ENCODE data around the gene LIN28B.
A peak's percentile ranks its signal among the peaks of the same experiment; 100 is the strongest.
"Not testable (repeated sequence)": the region's sequence is repeated elsewhere in the genome, so short reads cannot be mapped to it uniquely, and the experiment has no call there.

LIN28B gene, protein sequence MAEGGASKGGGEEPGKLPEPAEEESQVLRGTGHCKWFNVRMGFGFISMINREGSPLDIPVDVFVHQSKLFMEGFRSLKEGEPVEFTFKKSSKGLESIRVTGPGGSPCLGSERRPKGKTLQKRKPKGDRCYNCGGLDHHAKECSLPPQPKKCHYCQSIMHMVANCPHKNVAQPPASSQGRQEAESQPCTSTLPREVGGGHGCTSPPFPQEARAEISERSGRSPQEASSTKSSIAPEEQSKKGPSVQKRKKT

GRCh38 chr6:104956731-104957294 is at the start of gene LIN28B:
Gene LIN28B (plus strand): TSS chr6:104957107. CDS start chr6:104957251, 144 bp downstream.
- no peak for DNase-seq (ENCODE audit: low read depth in 2 of 2)

DNA sequence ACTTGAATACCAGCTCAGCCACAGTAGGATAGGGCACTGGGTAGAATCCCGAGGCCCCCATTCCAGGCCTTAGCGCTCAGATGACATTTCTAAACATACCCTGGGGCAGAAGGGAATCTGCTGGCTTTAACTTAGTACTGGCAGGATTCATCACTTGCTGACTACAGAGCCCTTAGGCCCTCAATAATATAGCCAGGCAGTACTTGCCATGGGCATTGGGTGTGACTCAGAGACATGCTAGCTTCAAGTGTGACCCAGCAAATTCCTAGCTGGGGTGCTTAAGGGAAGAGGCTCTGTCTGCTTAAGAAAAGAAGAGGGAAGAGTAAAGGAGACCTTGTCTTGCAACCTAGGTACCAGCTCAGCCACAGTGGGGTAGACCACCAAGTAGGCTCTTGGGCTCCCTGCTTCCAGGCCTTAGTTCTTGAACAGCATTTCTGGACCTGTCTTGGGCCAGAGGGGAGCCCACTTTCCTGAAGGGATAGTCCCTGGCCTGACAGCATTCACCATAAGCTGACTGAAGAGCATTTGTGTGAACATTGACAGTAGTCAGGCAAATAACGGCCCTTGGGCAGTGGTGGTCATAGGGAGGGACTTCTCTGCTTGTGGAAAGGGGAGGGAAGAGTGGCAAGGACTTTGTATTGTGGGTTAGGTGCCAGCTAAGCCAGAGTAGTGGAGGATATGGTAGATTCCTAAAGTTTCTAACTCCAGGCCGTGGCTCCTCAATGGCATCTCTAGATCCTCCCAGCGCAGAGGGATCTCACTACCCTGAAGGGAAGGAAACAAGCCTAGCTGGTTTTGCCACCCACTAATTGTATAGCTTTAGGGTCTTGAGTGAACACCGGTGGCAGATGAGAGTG is 48.6 kb upstream of the LIN28B start:
- DNase-seq (ENCODE audit: low read depth in 2 of 2) = no peak

DNA sequence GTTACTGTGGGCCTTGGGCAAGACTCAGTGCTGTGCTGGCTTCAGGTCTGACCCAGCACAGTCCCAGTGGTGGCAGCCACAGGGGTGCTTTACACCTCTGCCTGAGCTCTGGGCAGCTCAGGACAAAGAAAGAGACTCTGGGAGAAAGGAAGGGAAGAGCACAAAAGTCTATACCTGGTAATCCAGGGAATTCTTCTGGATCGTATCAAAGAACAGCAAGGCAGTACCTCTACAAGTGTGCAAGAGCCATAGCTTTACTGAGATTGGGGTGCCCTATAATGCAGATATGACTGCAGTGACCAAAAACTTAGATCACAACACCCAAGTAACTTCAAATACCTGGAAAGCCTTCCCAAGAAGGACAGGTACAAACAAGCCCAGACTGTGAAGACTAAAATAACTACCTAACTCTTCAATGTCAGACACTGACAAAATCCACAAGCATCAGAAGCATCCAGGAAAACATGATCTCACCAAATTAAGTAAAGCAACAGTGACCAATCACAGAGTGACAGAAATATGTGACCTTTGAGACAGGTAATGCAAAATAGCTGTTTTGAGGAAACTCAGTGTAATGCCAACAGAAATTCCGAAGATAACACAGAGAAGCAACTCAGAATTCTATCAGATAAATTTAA is 47.9 kb upstream of the LIN28B start:
- DNase-seq (ENCODE audit: low read depth in 2 of 2) = no peak

DNA sequence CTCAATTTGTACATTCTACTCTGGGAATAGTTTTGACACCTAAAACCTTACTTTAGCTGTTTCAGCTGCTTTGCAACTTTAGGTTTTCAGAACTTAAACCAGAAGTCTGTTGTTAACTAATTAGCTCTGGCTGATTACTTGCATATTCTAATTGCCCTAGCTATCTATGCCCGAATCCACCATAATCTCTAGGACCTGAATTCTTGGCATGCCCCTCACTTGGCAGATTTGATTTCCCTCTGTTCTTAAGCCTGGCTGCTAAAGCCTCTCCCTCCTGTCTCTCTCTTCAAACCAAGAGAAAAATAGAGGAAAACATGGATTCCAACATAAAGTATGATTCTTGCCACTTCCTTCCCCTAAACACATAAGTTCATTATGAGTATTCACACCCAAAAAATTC is 35.0 kb upstream of the LIN28B start:
- DNase-seq (ENCODE audit: low read depth in 2 of 2) = no peak

- DNase-seq (ENCODE audit: low read depth in 2 of 2) = no peak
These were observed 28.8 kb upstream of the LIN28B start for GRCh38 chr6:104928141-104928540.

DNA sequence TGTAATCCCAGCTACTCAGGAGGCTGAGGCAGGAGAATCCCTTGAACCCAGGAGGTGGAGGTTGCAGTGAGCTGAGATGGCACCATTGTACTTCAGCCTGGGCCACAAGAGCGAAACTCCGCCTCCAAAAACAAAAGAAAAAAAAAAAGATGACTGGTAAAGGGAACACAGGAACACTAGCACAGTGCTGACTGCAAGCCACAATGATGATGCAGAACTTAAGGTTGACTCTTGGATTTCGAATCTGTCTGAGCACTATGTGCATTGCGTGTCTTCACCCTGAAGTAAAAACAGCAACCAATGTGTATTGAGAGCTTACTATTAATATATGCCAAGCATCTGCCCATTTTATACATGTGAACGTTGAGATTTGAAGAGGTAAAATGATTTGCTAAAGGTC is 27.6 kb upstream of the LIN28B start:
- DNase-seq (ENCODE audit: low read depth in 2 of 2) = no peak

GRCh38 chr6:104930939-104931338 is 26.0 kb upstream of the LIN28B start:
- DNase-seq (ENCODE audit: low read depth in 2 of 2) = no peak

DNA sequence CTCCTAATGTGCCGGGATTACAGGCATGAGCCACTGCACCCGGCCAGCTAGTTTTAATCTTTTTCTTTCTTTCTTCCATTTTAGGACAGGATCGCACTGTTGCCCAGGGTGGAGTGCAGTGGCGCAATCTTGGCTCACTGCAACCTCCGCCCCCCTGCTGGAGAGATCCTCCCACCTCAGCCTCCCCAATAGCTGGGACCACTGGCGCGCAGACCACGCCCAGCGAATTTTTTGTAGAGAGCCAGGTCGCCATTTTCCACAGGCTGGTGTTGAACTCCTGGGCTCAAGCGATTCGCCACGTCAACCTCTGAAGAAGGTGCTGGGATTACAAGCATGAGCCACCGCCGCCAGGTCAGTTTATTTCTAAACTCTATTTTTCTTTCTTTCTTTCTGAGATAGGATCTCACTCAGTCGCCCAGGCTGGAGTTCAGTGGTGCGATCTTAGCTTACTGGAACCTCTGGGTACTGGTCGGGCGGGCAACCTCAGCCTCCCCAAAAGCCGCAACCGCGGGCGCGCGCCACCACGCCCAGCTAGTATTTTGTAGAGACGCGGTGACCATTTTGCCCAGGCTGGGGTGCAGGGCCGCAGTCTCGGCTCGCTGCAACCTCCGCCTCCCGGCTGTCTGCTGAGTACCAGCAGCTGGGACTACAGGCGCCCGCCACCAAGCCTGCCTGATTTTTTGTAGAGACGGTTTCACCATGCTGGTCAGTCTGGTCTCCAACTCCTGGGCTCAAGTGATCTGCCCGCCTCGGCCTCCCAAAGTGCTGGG is 20.0 kb upstream of the LIN28B start:
- no peak for DNase-seq (ENCODE audit: low read depth in 2 of 2)

- DNase-seq (ENCODE audit: low read depth in 2 of 2) = no peak
These were observed 16.5 kb upstream of the LIN28B start for GRCh38 chr6:104940238-104940892.

- peak; percentile 3 to 42 for DNase-seq (ENCODE audit: low read depth in 2 of 2)
These were observed 15.8 kb upstream of the LIN28B start for GRCh38 chr6:104940893-104941728.

DNA sequence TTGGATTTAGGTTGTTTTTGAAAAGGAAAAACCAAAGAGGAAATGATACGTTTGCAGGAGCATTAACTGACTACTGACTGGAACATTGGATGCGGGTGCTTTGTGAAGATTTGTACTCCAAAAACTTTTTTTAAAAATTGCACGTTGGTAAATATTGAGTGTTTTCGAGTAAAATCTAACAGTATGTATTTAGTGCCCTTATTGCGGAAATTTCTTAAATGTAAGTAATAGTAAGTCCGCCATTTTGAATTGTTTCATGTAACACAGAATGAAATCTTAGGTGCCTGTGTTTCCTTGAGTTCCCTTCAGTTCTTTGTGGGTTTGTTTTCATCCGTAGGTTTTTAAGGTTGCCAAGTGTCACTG is 15.2 kb upstream of the LIN28B start:
- no peak for DNase-seq (ENCODE audit: low read depth in 2 of 2)

DNA sequence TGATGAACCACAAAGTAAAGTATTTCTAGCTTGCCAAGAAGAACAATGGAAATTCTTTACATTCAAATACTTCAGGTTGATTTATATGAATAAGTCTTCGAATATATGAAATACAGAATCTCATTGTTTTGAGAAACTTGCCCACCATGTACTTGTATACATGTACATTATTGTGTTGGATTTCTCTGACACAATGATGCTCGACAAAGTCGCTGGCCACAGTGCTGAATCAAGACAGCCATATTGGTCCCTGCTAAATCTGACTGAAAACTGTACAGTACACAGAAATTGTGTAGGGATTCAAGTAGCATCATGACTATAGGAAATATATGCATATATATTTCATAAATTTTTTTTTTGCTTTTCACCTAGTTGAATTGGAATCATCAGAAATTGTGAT is 13.1 kb upstream of the LIN28B start:
- DNase-seq (ENCODE audit: low read depth in 2 of 2) = no peak

GRCh38 chr6:104949206-104949605 is 7.7 kb upstream of the LIN28B start:
- DNase-seq (ENCODE audit: low read depth in 2 of 2) = no peak

- DNase-seq (ENCODE audit: low read depth in 2 of 2) = no peak
These were observed 5.2 kb upstream of the LIN28B start for GRCh38 chr6:104951677-104952076.

DNA sequence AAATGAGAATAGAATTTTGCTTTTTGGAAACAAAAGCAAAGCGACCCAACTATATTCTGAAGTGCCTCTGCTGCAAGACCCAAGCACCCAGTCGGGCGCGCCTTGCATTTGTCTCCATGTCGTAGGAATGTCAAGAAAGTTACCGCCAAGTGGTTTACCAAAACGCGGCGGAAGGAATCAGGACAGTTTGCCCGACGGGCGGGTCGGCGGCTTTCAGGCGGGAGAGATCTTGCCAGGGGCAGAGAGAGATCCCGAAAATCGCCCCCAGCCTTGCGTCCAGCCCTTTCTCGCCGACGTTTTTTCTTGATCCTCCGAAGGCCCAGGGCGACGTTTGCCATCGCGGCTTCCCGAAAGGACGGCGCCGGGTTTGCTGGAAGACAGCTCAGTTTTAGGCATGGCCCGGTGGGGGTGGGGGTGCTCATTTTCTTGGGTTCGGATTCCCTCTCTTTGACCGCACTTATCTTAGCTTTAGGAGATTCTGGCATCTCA is 4.0 kb upstream of the LIN28B start:
- DNase-seq (ENCODE audit: low read depth in 2 of 2) = no peak

GRCh38 chr6:104953400-104954189 is 3.3 kb upstream of the LIN28B start:
- DNase-seq (ENCODE audit: low read depth in 2 of 2) = not testable (repeated sequence)

- DNase-seq (ENCODE audit: low read depth in 2 of 2) = no peak
These were observed 2.6 kb upstream of the LIN28B start for GRCh38 chr6:104954190-104954797.

GRCh38 chr6:104955491-104955890 is 1.4 kb upstream of the LIN28B start:
- DNase-seq (ENCODE audit: low read depth in 2 of 2) = no peak
